BLaER1 treated with 17β-estradiol and CSF1 and Interleukin-3, amounts not matched to agents 10 nM and 100 nM (cell line): ENCODE results near the gene DAB2IP.

Experiments used
- H3K27ac ChIP-seq, 11 experiments: shearing (Covaris generic); formaldehyde crosslinking; 2 replicates each; pipeline ENCODE4 v1.8.1; 2022
- H3K27me3 ChIP-seq, 11 experiments: shearing (Covaris generic); formaldehyde crosslinking; 2 replicates each; pipeline ENCODE4 v1.8.1; 2022
- H3K36me3 ChIP-seq, 11 experiments: shearing (Covaris generic); formaldehyde crosslinking; 2 replicates each; pipeline ENCODE4 v1.8.1; 2022
- H3K4me1 ChIP-seq, 10 experiments: shearing (Covaris generic); formaldehyde crosslinking; 2 replicates each; pipeline ENCODE4 v1.8.1; 2022
- H3K4me2 ChIP-seq, 11 experiments: shearing (Covaris generic); formaldehyde crosslinking; 2 replicates each; pipeline ENCODE4 v1.8.1; 2022
- H3K4me3 ChIP-seq, 10 experiments: shearing (Covaris generic); formaldehyde crosslinking; 2 replicates each; pipeline ENCODE4 v1.8.1; 2022
- H3K9ac ChIP-seq, 11 experiments: shearing (Covaris generic); formaldehyde crosslinking; 2 replicates each; pipeline ENCODE4 v1.8.1; 2022
- H3K9me3 ChIP-seq, 11 experiments: shearing (Covaris generic); formaldehyde crosslinking; replicated peaks in 1 of 11; 2 replicates each; pipeline ENCODE4 v1.8.1; 2022
- H4K20me1 ChIP-seq, 11 experiments: shearing (Covaris generic); formaldehyde crosslinking; 2 replicates each; pipeline ENCODE4 v1.8.1; 2022
- Cebpa-rat ChIP-seq, 11 experiments: shearing (Covaris generic); IDR thresholded peaks; 2 replicates each; pipeline ENCODE4 v1.8.1; 2022

DAB2IP gene

DNA sequence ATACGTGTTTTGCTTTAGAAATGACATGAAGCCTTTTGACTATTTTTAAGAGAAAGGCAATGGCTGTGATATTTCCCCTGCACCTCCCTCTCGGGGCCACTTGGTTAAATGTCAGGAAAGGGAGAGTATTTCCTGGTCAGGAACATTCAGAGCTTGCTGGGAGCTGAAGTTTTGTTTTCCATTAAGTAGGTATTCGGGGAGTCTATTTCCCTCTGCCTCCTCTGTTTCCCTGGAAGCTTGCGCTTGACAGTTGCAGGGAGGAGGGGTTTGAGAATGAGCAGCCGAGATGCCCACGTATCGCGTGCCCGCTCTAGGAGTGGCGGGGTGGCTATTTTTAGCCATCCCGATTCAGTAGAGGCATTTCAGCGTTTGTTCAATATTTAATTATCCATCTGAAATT is 6.7 kb downstream of the DAB2IP start:
- Histone ChIP-seq H3K9me3 (no peaks in the 10 kb centered on the region), H3K27ac (no peak overlapping the region), H3K4me1 (peaks cover 0 to 26% (median 5%) of the 10 kb centered on the region in 10 experiments; a peak in 10 of 20 replicates), H3K9ac (no peak overlapping the region), H3K27me3 (peaks cover 7 to 10% (median 8%) of the 10 kb centered on the region in 11 experiments; a peak in 21 of 22 replicates), H3K36me3 (no peaks in the 10 kb centered on the region), H4K20me1 (peaks cover 0 to 31% (median 0%) of the 10 kb centered on the region in 11 experiments; a peak in 9 of 22 replicates), H3K4me2 (0 out of 22 replicates have a peak overlapping the region, but pooled peaks of 3 of the 11 experiments have one; percentile 1 to 20 (median 9)), H3K4me3 (no peak overlapping the region)
- no peak for TF ChIP-seq Cebpa-rat (IDR thresholded peaks at IDR 0.05)

DNA sequence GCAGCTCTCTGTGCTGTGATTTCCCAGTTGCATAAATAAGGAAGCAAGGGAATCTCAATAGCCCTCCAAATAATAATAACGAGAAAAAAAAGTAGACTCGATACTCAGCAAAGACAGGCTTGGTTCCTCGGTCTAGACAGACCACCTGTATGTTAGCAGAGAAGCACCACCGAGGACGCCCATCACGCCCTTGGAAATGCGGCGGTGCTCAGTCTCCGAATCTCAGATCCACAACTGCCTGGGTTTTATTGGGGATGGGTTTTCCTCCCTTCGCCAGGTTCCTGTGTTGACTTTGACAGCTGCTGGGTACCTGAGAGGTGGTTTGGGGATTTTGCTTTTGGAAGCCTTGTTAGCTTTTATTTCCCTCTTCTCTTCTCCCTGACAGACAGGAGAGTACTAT is 7.2 kb downstream of the DAB2IP start:
- Histone ChIP-seq H3K4me3 (no peak overlapping the region), H3K36me3 (no peaks in the 10 kb centered on the region), H3K4me1 (peaks cover 0 to 24% (median 3%) of the 10 kb centered on the region in 10 experiments; a peak in 5 of 20 replicates), H4K20me1 (peaks cover 0 to 31% (median 0%) of the 10 kb centered on the region in 11 experiments; a peak in 9 of 22 replicates), H3K4me2 (no peak overlapping the region), H3K27me3 (peaks cover 2 to 6% (median 4%) of the 10 kb centered on the region in 11 experiments; a peak in 18 of 22 replicates), H3K9me3 (no peaks in the 10 kb centered on the region), H3K9ac (no peak overlapping the region), H3K27ac (no peak overlapping the region)
- TF ChIP-seq Cebpa-rat (IDR thresholded peaks at IDR 0.05), result no peak

DNA sequence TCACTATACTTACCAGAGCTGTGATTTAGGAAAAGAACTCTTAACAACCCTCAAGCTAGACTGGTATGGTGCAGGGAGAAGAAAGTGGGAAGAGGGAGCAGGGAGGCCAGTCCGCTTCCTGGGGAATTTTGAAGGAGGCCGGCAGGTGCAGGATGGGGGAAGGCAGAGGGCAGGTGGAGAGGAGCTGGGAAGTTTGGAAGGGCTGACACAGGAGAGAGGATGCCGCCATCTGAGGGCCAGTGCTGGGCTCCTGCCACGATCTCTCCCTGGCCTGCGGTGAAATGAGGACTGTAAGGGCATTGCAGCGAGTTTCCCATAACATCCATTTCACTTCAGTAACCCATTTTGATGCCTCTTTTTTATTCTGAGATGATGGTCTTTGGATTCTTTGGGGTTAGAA is 8.9 kb downstream of the DAB2IP start:
- H3K9me3 ChIP-seq, result no peaks in the 10 kb centered on the region
- TF ChIP-seq Cebpa-rat (IDR thresholded peaks at IDR 0.05), result no peak
- H4K20me1 ChIP-seq, result peaks cover 0 to 19% (median 0%) of the 10 kb centered on the region in 11 experiments; a peak in 6 of 22 replicates
- H3K4me3 ChIP-seq, result no peak overlapping the region
- peaks cover 0 to 18% (median 2%) of the 10 kb centered on the region in 10 experiments; a peak in 5 of 20 replicates for H3K4me1 ChIP-seq
- no peak overlapping the region for H3K4me2 ChIP-seq
- H3K27me3 ChIP-seq, result no peaks in the 10 kb centered on the region
- H3K27ac ChIP-seq, result no peak overlapping the region
- H3K36me3 ChIP-seq, result no peaks in the 10 kb centered on the region
- H3K9ac ChIP-seq, result no peak overlapping the region

DNA sequence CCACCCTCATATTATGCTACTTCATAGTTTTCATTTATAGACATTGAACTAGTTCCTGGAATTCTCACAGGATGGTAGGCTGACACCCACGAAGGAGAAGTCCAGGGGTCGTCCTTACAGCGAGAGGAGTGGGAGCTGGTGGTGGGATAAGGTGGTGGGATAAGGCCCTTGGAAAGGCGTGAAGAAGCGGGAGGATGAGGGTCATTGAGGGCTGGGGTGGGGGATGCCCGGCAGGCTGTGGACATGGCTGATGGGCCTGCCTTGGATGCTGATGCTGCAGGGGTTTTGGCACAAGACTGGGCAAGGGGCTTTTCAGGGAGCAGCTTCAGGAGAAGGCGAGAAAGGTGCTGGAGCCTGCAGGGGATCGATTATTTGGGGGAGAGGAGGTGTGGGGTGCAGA is 9.4 kb downstream of the DAB2IP start:
- no peaks in the 10 kb centered on the region for H3K9me3 ChIP-seq
- no peak for TF ChIP-seq Cebpa-rat (IDR thresholded peaks at IDR 0.05)

DNA sequence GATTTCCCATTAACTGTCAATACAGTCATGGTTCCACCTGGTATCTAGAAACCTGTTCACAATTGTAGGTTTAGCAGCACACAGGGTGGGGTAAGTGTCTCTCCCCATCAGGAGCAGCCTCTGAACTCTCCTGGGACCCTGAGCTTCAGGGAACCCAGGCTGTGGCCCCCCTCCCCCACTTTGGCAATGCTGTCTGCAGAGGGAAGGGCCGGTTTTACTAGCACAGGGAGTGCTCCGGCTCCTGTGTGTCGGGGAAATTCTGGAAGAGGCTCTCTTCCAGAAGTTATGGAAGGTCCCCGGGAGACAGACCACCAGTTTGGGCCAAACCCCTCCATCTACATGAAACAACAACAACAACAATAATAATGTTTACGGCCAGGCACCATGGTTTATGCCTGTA is 9.9 kb downstream of the DAB2IP start:
- no peak for TF ChIP-seq Cebpa-rat (IDR thresholded peaks at IDR 0.05)
- H4K20me1 ChIP-seq, result peaks cover 0 to 14% (median 0%) of the 10 kb centered on the region in 11 experiments; a peak in 5 of 22 replicates
- H3K36me3 ChIP-seq, result no peaks in the 10 kb centered on the region

More for the DNA sequence above, 9.4 kb downstream of the DAB2IP start:
- Histone ChIP-seq H3K4me1 (peaks cover 0 to 18% (median 2%) of the 10 kb centered on the region in 10 experiments; a peak in 5 of 20 replicates), H3K9ac (no peak overlapping the region), H3K36me3 (no peaks in the 10 kb centered on the region), H3K4me3 (no peak overlapping the region), H3K4me2 (no peak overlapping the region), H4K20me1 (peaks cover 0 to 14% (median 0%) of the 10 kb centered on the region in 11 experiments; a peak in 5 of 22 replicates), H3K27ac (no peak overlapping the region), H3K27me3 (no peaks in the 10 kb centered on the region)

DNA sequence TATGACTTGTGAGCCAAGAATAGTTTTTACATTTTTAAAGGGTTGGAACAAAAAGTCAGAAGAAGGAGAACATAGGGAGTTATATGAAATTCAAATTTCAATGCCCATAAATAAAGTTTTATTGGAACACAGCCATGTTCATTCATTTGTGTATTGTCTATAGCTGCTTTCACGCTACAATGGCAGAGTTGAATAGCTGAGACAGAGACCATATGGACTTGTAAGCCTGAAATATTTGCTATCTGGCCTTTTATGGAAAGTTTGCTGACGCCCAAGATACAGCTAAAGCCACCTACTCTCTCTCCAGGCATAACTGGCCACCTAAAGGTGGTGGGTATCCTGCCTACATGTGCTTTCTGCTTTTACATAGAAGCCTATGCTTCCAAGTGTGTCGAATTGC is 10.9 kb downstream of the DAB2IP start:
- Histone ChIP-seq H3K4me1 (peaks cover 0 to 10% (median 2%) of the 10 kb centered on the region in 10 experiments; a peak in 4 of 20 replicates), H3K4me3 (no peak overlapping the region), H3K9ac (no peak overlapping the region), H3K27me3 (no peaks in the 10 kb centered on the region), H3K4me2 (no peak overlapping the region), H3K36me3 (no peaks in the 10 kb centered on the region), H4K20me1 (peaks cover 0 to 8% (median 0%) of the 10 kb centered on the region in 11 experiments; a peak in 5 of 22 replicates), H3K27ac (no peak overlapping the region), H3K9me3 (no peaks in the 10 kb centered on the region)
- no peak for TF ChIP-seq Cebpa-rat (IDR thresholded peaks at IDR 0.05)

More for the DNA sequence above, 9.9 kb downstream of the DAB2IP start:
- Histone ChIP-seq H3K9ac (no peak overlapping the region), H3K27me3 (no peaks in the 10 kb centered on the region), H3K9me3 (no peaks in the 10 kb centered on the region), H3K4me3 (no peak overlapping the region), H3K4me1 (peaks cover 0 to 18% (median 2%) of the 10 kb centered on the region in 10 experiments; a peak in 5 of 20 replicates), H3K27ac (no peak overlapping the region), H3K4me2 (no peak overlapping the region)

DNA sequence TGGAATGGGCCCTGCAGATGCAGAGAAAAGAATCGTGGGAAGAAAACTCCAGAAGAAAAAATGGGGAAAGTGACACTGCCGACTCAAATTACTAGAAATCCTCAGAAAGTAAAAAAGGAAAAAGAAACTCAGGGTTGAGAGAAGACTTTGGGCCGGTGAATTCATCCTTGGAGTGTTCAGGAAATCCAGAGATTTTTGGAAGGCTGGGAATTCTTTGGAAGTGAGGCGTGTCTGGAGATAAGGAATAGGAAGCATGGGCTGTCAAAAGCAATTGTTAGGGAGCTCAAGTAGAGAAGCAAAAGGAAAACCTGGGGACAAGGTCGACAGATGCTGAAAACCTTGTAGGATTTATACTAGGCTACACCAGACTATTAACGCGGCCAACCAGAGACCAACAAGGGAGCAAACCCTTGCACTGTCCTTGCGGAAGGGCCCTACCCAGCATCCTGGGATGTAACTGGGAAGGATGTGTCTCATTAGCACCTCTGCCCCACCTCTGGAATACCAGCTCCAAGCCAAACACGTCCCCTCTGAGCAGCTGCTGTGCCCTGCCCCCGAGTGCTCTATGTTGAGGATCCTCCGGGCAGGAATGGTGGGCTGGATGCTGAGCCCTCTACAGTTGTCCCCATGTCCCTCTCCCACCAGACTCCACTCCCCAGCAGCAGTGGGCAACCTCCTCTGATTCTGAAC is 11.6 kb downstream of the DAB2IP start:
- Histone ChIP-seq H4K20me1 (peaks cover 0 to 8% (median 0%) of the 10 kb centered on the region in 11 experiments; a peak in 5 of 22 replicates), H3K9me3 (no peaks in the 10 kb centered on the region), H3K4me2 (no peak overlapping the region), H3K27ac (no peak overlapping the region), H3K4me1 (peaks cover 0 to 3% (median 0%) of the 10 kb centered on the region in 10 experiments; a peak in 1 of 20 replicates), H3K9ac (no peak overlapping the region), H3K4me3 (no peak overlapping the region), H3K27me3 (no peaks in the 10 kb centered on the region), H3K36me3 (0 out of 22 replicates have a peak, but pooled peaks cover 0 to 3% (median 0%) of the 10 kb centered on the region in 11 experiments)
- no peak for TF ChIP-seq Cebpa-rat (IDR thresholded peaks at IDR 0.05)

DNA sequence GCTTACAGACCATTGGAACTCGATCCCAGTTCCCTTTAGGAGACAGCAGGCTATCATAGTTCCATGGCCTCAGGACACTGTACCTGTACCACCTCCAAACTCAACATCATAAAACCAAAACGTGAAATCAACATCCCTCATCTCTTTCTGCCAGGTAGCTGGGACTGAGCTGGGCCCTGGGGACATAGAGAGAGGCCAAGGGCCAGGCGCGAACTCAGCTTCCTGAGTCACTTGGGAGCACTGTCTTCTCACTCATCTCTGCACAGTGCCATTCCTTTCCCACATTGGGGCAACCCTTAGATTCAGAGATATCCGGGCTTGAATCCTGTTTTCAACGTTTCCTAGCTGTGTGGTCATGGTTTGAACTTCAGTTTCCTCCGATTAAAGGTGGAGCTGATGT is 12.2 kb downstream of the DAB2IP start:
- H3K27me3 ChIP-seq, result no peaks in the 10 kb centered on the region
- TF ChIP-seq Cebpa-rat (IDR thresholded peaks at IDR 0.05), result no peak
- no peaks in the 10 kb centered on the region for H3K9me3 ChIP-seq
- H3K4me3 ChIP-seq, result no peak overlapping the region
- no peak overlapping the region for H3K9ac ChIP-seq
- H3K4me2 ChIP-seq, result no peak overlapping the region
- H4K20me1 ChIP-seq, result peaks cover 0 to 8% (median 0%) of the 10 kb centered on the region in 11 experiments; a peak in 5 of 22 replicates
- no peak overlapping the region for H3K27ac ChIP-seq
- H3K4me1 ChIP-seq, result peaks cover 0 to 4% (median 0%) of the 10 kb centered on the region in 10 experiments; a peak in 1 of 20 replicates
- H3K36me3 ChIP-seq, result 0 out of 22 replicates have a peak, but pooled peaks cover 0 to 3% (median 0%) of the 10 kb centered on the region in 11 experiments

DNA sequence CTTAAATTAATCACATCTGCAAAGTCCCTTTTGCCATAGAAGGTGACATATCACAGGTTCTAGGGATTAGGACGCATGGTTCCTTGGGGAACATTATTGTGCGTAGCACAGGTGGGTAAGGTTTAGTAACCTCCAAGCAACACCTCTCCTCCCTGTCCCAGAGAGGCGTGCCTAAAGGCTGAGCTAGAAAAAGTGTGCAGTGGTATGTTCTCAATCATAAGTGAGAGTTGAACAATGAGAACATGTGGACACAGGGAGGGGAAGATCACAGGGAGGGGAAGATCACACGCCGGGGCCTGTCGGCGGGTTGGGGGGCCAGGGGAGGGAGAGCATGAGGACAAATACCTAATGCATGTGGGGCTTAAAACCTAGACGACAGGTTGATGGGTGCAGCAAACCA is 14.9 kb downstream of the DAB2IP start:
- Histone ChIP-seq H3K9ac (no peak overlapping the region), H3K9me3 (0 out of 22 replicates have a peak, but pooled peaks cover 0 to 3% (median 0%) of the 10 kb centered on the region in 11 experiments), H3K36me3 (0 out of 22 replicates have a peak, but pooled peaks cover 0 to 4% (median 0%) of the 10 kb centered on the region in 11 experiments), H3K4me3 (no peak overlapping the region), H4K20me1 (peaks cover 0 to 4% (median 0%) of the 10 kb centered on the region in 11 experiments; a peak in 2 of 22 replicates), H3K27ac (no peak overlapping the region), H3K4me2 (no peak overlapping the region), H3K27me3 (no peaks in the 10 kb centered on the region), H3K4me1 (peaks cover 0 to 5% (median 0%) of the 10 kb centered on the region in 10 experiments; a peak in 2 of 20 replicates)
- TF ChIP-seq Cebpa-rat (IDR thresholded peaks at IDR 0.05), result no peak
